K562 (cell line): ENCODE data around the gene DOCK4. TPM values are rescaled to one million over a fixed set of nuclear protein-coding genes. Genes with fewer than 3 reads are reported as not detected.

Experiments
- ATAC-seq: fragments of 200-7000 bp; cut with Tn5 transposase; 3 replicates; pipeline ENCODE4 v1.9.1; 2020; ENCODE audit warnings: moderate library complexity
- BruUV-seq: library from RNA; stranded (reverse); fragments of 400-500 nt; replicated peaks from 2 replicates; lab custom pipeline; 2021; lab: Mats Ljungman, UMichigan
- CTCF ChIA-PET: fragments of 300-600 bp; formaldehyde crosslinking; extraction: SDS; loops from one replicate; lab custom pipeline; 2021; ENCODE audit warnings: low intra/inter-chr PET ratio; lab: Yijun Ruan, JAX
- POLR2A ChIA-PET: fragments of 300-600, 350-650 bp; sonication (Branson Sonifier 250); formaldehyde crosslinking; extraction: SDS; loops from one replicate; lab custom pipeline; 2021; ENCODE audit warnings: antibody characterized with exemption, inconsistent platforms; lab: Yijun Ruan, JAX
- DNase-seq, 4 experiments: peaks; one replicate each; pipeline versions ENCODE4 v3.0.0 to v3.0.0-alpha.2; 2011 to 2018; ENCODE audit warnings: low spot score in 3 of 4, mixed read lengths in 3 of 4; ENCODE audit errors: extremely low read depth in 1 of 4
- FAIRE-seq: peaks from 2 replicates; lab custom pipeline; 2011; peaks lifted over from hg19 to GRCh38; lab: Jason Lieb, UNC
- H2AFZ ChIP-seq: 2 replicates; pipeline ENCODE4 v1.6.0; 2011; ENCODE audit warnings: low read depth, low read length, control low read depth, inconsistent platforms
- H3K27ac ChIP-seq: fragments of 200-600 bp; 3 replicates; pipeline ENCODE4 v1.8.0; 2011; ENCODE audit warnings: low read depth, mild to moderate bottlenecking, control low read depth, inconsistent platforms, low read length, moderate library complexity, mixed read lengths; ENCODE audit errors: extremely low read depth
- H3K27me3 ChIP-seq, 2 experiments: fragments of 300-600 bp in 1 of 2; 2 replicates in 1 of 2; 3 replicates in 1 of 2; pipeline versions ENCODE4 v1.6.0 to v1.8.0; 2011; ENCODE audit warnings: inconsistent platforms in 2 of 2, low read length in 2 of 2, mild to moderate bottlenecking in 1 of 2, mixed read lengths in 1 of 2, moderate library complexity in 1 of 2; ENCODE audit not compliant: control insufficient read depth in 2 of 2, insufficient read depth in 2 of 2
- H3K36me3 ChIP-seq: fragments of 300-600 bp; 3 replicates; pipeline ENCODE4 v1.8.0; 2011; ENCODE audit warnings: mild to moderate bottlenecking, low read length, inconsistent platforms; ENCODE audit not compliant: control insufficient read depth, insufficient read depth
- H3K4me1 ChIP-seq, 2 experiments: fragments of 200-600 bp in 1 of 2; replicated peaks in 1 of 2; 2 replicates in 1 of 2; 3 replicates in 1 of 2; pipeline versions ENCODE4 v1.5.1 to v1.8.0; 2011; ENCODE audit warnings: inconsistent platforms in 2 of 2, low read length in 2 of 2, mild to moderate bottlenecking in 1 of 2, mixed read lengths in 1 of 2, moderate library complexity in 1 of 2; ENCODE audit not compliant: control insufficient read depth in 2 of 2, insufficient read depth in 2 of 2
- H3K4me2 ChIP-seq: 2 replicates; pipeline ENCODE4 v1.6.1; 2011; ENCODE audit warnings: low read length, control low read depth, inconsistent platforms, mixed read lengths; ENCODE audit not compliant: insufficient read depth
- H3K4me3 ChIP-seq: fragments of 200-600 bp; sonication (generic), shearing (Covaris generic); 2 replicates; pipeline ENCODE4 v1.5.1; 2016; ENCODE audit warnings: control low read depth, inconsistent platforms
- H3K79me2 ChIP-seq: fragments of 200-600 bp; 3 replicates; pipeline ENCODE4 v1.8.0; 2011; ENCODE audit warnings: low read length, inconsistent platforms; ENCODE audit not compliant: control insufficient read depth, insufficient read depth
- H3K9ac ChIP-seq, 2 experiments: 2 replicates each; pipeline versions ENCODE4 v1.6.0 to v1.6.1; 2011; ENCODE audit warnings: low read depth in 2 of 2, low read length in 2 of 2, control low read depth in 1 of 2, inconsistent platforms in 1 of 2, mild to moderate bottlenecking in 1 of 2, mixed read lengths in 1 of 2; ENCODE audit not compliant: insufficient read depth in 1 of 2
- H3K9me1 ChIP-seq: one replicate; pipeline ENCODE4 v1.6.0; 2011; ENCODE audit warnings: inconsistent platforms, mild to moderate bottlenecking, low read length, moderate library complexity; ENCODE audit not compliant: control insufficient read depth, insufficient read depth
- H3K9me3 ChIP-seq: replicated peaks from 2 replicates; pipeline ENCODE4 v1.5.1; 2011; ENCODE audit warnings: low read depth, low read length, inconsistent platforms; ENCODE audit not compliant: control insufficient read depth, insufficient read depth
- H4K20me1 ChIP-seq: replicated peaks from 2 replicates; pipeline ENCODE4 v1.6.1; 2011; ENCODE audit warnings: low read length, inconsistent platforms, mixed read lengths; ENCODE audit not compliant: control insufficient read depth, insufficient read depth
- HSF4 ChIP-seq: fragments of 250-450 bp; sonication (Bioruptor Pico); IDR thresholded peaks from 2 replicates; pipeline ENCODE4 v2.1.2; 2022; ENCODE audit warnings: mild to moderate bottlenecking, moderate library complexity, borderline replicate concordance
- NELFE ChIP-seq: IDR thresholded peaks from 2 replicates; pipeline ENCODE4 v1.6.1; 2011; ENCODE audit warnings: mild to moderate bottlenecking; ENCODE audit not compliant: insufficient read depth, insufficient read length
- NR4A1 ChIP-seq, 2 experiments: fragments of 250-450 bp in 1 of 2; fragments of 450-650 bp in 1 of 2; sonication (Bioruptor Pico) in 1 of 2; IDR thresholded peaks; 2 replicates each; pipeline versions ENCODE4 v1.4.0 to v1.6.1; 2016 to 2020; ENCODE audit warnings: mild to moderate bottlenecking in 2 of 2, missing compliant biosample characterization in 1 of 2, missing genetic modification characterization in 1 of 2, moderate library complexity in 1 of 2
- PTBP1 ChIP-seq: fragments of 200-400 bp; formaldehyde crosslinking; IDR thresholded peaks from 2 replicates; pipeline ENCODE4 v1.6.1; 2017; ENCODE audit warnings: low read depth, low read length
- STAT6 ChIP-seq: sonication (generic); formaldehyde crosslinking; IDR thresholded peaks from 2 replicates; pipeline ENCODE4 v1.8.1; 2023; ENCODE audit warnings: mild to moderate bottlenecking, missing genetic modification reagents
- ZNF584 ChIP-seq: fragments of 200-800 bp; sonication (Bioruptor generic); IDR thresholded peaks from 2 replicates; pipeline ENCODE4 v1.6.1; 2016; ENCODE audit warnings: low read depth, mild to moderate bottlenecking, missing genetic modification characterization, missing compliant biosample characterization
- WGBS: fragments of 100-300 bp; shearing (Covaris generic); methylation state at CpG from one replicate; pipeline ENCODE4 v1.1.6; 2016; ENCODE audit warnings: low coverage, mixed read lengths; ENCODE audit not compliant: insufficient coverage; ENCODE audit errors: missing lambda C conversion rate; 5-methylcytosine and 5-hydroxymethylcytosine counted together
- in situ Hi-C: fragments of 300-500 bp; cut with MboI; formaldehyde crosslinking; loops from 4 replicates; pipeline ENCODE4 v1.15.0; 2018; ENCODE audit warnings: inconsistent platforms, mixed read lengths
- intact Hi-C: fragments of 100-400 bp; cut with micrococcal nuclease; formaldehyde crosslinking; loops from 2 replicates; pipeline ENCODE4 v1.14.2; 2022
- polyA plus RNA-seq, 8 experiments: library from polyadenylated mRNA; depleted of rRNA in 4 of 8; stranded (reverse) in 5 of 8; unstranded in 3 of 8; fragments of >200 nt; fragmentation: Nextera tagmentation in 2 of 8; fragmentation: Illumina TruSeq in 1 of 8; extraction: Ambion mirVana in 2 of 8; extraction: Trizol in 1 of 8; gene quantifications; 2 replicates each; pipeline versions ENCODE4 v1.2.1 to v1.2.3, GENCODE V29; 2011 to 2014; ENCODE audit warnings: inconsistent platforms in 1 of 8, missing spikeins in 1 of 8
- total RNA-seq, 7 experiments: library from RNA; depleted of rRNA in 6 of 7; stranded (reverse); fragments of >200 nt in 6 of 7; fragmentation: Illumina TruSeq in 2 of 7; extraction: Trizol in 2 of 7; gene quantifications; 2 replicates each; pipeline versions ENCODE4 v1.2.1 to v1.2.3, GENCODE V29; 2011 to 2021; ENCODE audit warnings: low replicate concordance in 1 of 7

The DOCK4 gene
- total and polyA plus RNA-seq, 9 of the 15 experiments (the other 6 are each of a cell fraction or from before 2014, with no cell fraction given), result 0.42 to 5.7 (median 2.3) TPM

DNA sequence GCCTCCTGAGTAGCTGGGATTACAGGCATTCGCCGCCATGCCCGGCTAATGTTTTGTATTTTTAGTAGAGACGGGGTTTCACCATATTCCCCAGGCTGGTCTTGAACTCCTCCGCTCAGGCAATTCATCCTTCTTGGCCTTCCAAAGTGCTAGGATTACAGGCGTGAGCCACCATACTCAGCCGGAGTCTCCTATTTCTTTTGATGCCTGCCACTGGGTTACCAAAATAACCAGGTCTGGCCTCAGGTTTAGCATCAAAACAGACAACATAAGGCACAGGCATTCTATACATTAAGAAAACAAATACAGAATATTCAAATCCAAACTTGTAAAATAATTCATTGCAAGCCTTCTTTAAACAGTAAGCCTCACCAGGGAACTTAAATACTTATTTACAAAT is 354.1 kb downstream of the DOCK4 start:
- TF ChIP-seq ZNF584 (CRISPR knock-in tag) (no peak), NELFE (no peak), PTBP1 (no peak), NR4A1 (CRISPR knock-in tag; IDR thresholded peaks at IDR 0.05) (no peak), NR4A1 (tag; IDR thresholded peaks at IDR 0.05) (no peak), STAT6 (CRISPR knock-in tag) (no peak), HSF4 (no peak)
- no peaks in the 10 kb centered on the region for H3K9me3 ChIP-seq
- ATAC-seq (no peak), FAIRE-seq (no peak), DNase-seq (no peak)
- no peak overlapping the region for H3K4me3 ChIP-seq
- H3K9ac ChIP-seq, result no peak overlapping the region
- no peaks in the 10 kb centered on the region for H3K9me1 ChIP-seq
- no peak overlapping the region for H2AFZ ChIP-seq
- H3K27ac ChIP-seq, result no peak overlapping the region
- peaks cover 0 to 7% of the 10 kb centered on the region in 2 experiments; a peak in 1 of 5 replicates for H3K27me3 ChIP-seq
- ChIA-PET CTCF (no interaction called here), POLR2A (no interaction called here)
- H3K4me1 ChIP-seq, result no peaks in the 10 kb centered on the region
- no TSS peak for BruUV-seq
- no peaks in the 10 kb centered on the region for H3K79me2 ChIP-seq
- in situ Hi-C loops, result no loop called here
- WGBS, result 3% methylated on average over 7 of the region's 7 CpGs
- intact Hi-C loops, result loop anchor here (5.0 to 10.0 kb wide), 2 partner anchors 100 to 643 kb away; no protein-coding TSS in a partner anchor
- H3K4me2 ChIP-seq, result no peak overlapping the region
- no peaks in the 10 kb centered on the region for H3K36me3 ChIP-seq
- H4K20me1 ChIP-seq, result no peaks in the 10 kb centered on the region
